Measurements from ENCODE around the gene HTT.

Gene HTT

GRCh38 chr4:3043282-3044020, 31.0 kb upstream of the HTT start:
- H3K9me3 ChIP-seq (ENCODE audit: insufficient read depth, low read depth, low read length), result no peaks in the 10 kb centered on the region
- H3K9ac ChIP-seq (ENCODE audit: low read depth, low read length, poor library complexity, severe bottlenecking), result no peak overlapping the region
- H3K27me3 ChIP-seq (ENCODE audit: insufficient read depth, low read length, poor library complexity, severe bottlenecking), result no peaks in the 10 kb centered on the region
- no peaks in the 10 kb centered on the region for H3K9me2 ChIP-seq (replicated peaks; ENCODE audit: low read depth, low read length)
- TF ChIP-seq EZH2phosphoT487 (IDR thresholded peaks at IDR 0.05; ENCODE audit: borderline replicate concordance), result no peak
- TF ChIP-seq CTCF (conservative IDR thresholded peaks at IDR 0.05; ENCODE audit: low read length), result no peak
- no peaks in the 10 kb centered on the region for H4K20me1 ChIP-seq (ENCODE audit: insufficient read depth, low read length, poor library complexity, severe bottlenecking)
- no peak overlapping the region for H2AFZ ChIP-seq (ENCODE audit: low read length)
- H3K79me2 ChIP-seq (ENCODE audit: insufficient read depth, low read length), result no peaks in the 10 kb centered on the region
- H3K4me3 ChIP-seq (ENCODE audit: low read length, poor library complexity, severe bottlenecking), result no peak overlapping the region
- no peaks in the 10 kb centered on the region for H3K36me3 ChIP-seq (ENCODE audit: insufficient read depth, low read length)
- peaks cover 13% of the 10 kb centered on the region for H3K4me1 ChIP-seq (ENCODE audit: insufficient read depth, low read length, poor library complexity, severe bottlenecking)
- no peak overlapping the region for H3K4me2 ChIP-seq (ENCODE audit: low read depth, low read length, poor library complexity, severe bottlenecking)
- H3F3A ChIP-seq (ENCODE audit: low read depth), result no peaks in the 10 kb centered on the region

GRCh38 chr4:3044870-3045819, 29.3 kb upstream of the HTT start:
- Histone ChIP-seq H3K4me2 (ENCODE audit: low read depth, low read length, poor library complexity, severe bottlenecking) (no peak overlapping the region), H2AFZ (ENCODE audit: low read length) (no peak overlapping the region), H3K36me3 (ENCODE audit: insufficient read depth, low read length) (no peaks in the 10 kb centered on the region), H3K27me3 (ENCODE audit: insufficient read depth, low read length, poor library complexity, severe bottlenecking) (no peaks in the 10 kb centered on the region), H3K9ac (ENCODE audit: low read depth, low read length, poor library complexity, severe bottlenecking) (no peak overlapping the region), H4K20me1 (ENCODE audit: insufficient read depth, low read length, poor library complexity, severe bottlenecking) (no peaks in the 10 kb centered on the region), H3K9me3 (ENCODE audit: insufficient read depth, low read depth, low read length) (no peaks in the 10 kb centered on the region), H3K4me1 (ENCODE audit: insufficient read depth, low read length, poor library complexity, severe bottlenecking) (peaks cover 13% of the 10 kb centered on the region), H3K4me3 (ENCODE audit: low read length, poor library complexity, severe bottlenecking) (no peak overlapping the region), H3K9me2 (replicated peaks; ENCODE audit: low read depth, low read length) (no peaks in the 10 kb centered on the region), H3F3A (ENCODE audit: low read depth) (no peaks in the 10 kb centered on the region), H3K79me2 (ENCODE audit: insufficient read depth, low read length) (no peaks in the 10 kb centered on the region)
- TF ChIP-seq CTCF (conservative IDR thresholded peaks at IDR 0.05; ENCODE audit: low read length) (no peak), EZH2phosphoT487 (IDR thresholded peaks at IDR 0.05; ENCODE audit: borderline replicate concordance) (no peak)

- Histone ChIP-seq H3K9me3 (ENCODE audit: insufficient read depth, low read depth, low read length) (no peaks in the 10 kb centered on the region), H3K9ac (ENCODE audit: low read depth, low read length, poor library complexity, severe bottlenecking) (no peak overlapping the region), H2AFZ (ENCODE audit: low read length) (no peak overlapping the region), H4K20me1 (ENCODE audit: insufficient read depth, low read length, poor library complexity, severe bottlenecking) (no peaks in the 10 kb centered on the region), H3K4me1 (ENCODE audit: insufficient read depth, low read length, poor library complexity, severe bottlenecking) (peaks cover 13% of the 10 kb centered on the region), H3K27me3 (ENCODE audit: insufficient read depth, low read length, poor library complexity, severe bottlenecking) (no peaks in the 10 kb centered on the region), H3F3A (ENCODE audit: low read depth) (no peaks in the 10 kb centered on the region), H3K9me2 (replicated peaks; ENCODE audit: low read depth, low read length) (no peaks in the 10 kb centered on the region), H3K4me3 (ENCODE audit: low read length, poor library complexity, severe bottlenecking) (no peak overlapping the region), H3K79me2 (ENCODE audit: insufficient read depth, low read length) (no peaks in the 10 kb centered on the region), H3K36me3 (ENCODE audit: insufficient read depth, low read length) (no peaks in the 10 kb centered on the region), H3K4me2 (ENCODE audit: low read depth, low read length, poor library complexity, severe bottlenecking) (no peak overlapping the region)
- TF ChIP-seq EZH2phosphoT487 (IDR thresholded peaks at IDR 0.05; ENCODE audit: borderline replicate concordance), result no peak
- TF ChIP-seq CTCF (conservative IDR thresholded peaks at IDR 0.05; ENCODE audit: low read length), result no peak
Observed at GRCh38 chr4:3046162-3046561, 28.3 kb upstream of the HTT start.

Data from Loucy (cell line).